ENCODE results near the gene ERGIC1. TPM values are rescaled to one million over a fixed set of nuclear protein-coding genes. Genes with fewer than 3 reads are reported as not detected.

The ERGIC1 gene
- polyA plus RNA-seq, 1 donor = 112 TPM

- H3K36me3 ChIP-seq (ENCODE audit: control insufficient read depth, insufficient read depth, low read length) = peaks cover 64% of the 10 kb centered on the region
These were observed 102.3 kb downstream of the ERGIC1 start for GRCh38 chr5:172936401-172936800.

DNA sequence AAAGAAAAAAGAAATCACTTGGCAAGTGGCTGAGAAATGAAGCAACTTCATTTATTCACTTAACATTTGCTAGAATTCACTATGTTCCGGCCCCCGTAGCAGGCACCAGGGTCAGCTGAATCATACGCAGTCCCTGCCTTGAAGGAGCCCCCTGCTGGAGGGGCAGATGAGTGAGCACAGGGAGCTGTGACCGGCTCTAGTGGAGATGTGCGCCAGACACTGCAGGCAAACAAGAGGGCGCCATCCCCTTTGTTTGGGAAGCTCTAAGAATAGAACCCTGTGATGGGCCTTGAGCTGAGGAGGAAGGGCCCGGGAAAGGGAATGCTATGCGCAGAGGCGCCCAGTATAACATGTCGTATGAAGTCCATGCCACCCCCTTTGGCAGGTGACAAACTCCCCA lies 105.0 kb downstream of the ERGIC1 start:
- no peak for DNase-seq
- H3K27ac ChIP-seq (ENCODE audit: low read length) = no peak overlapping the region
- H3K4me1 ChIP-seq (ENCODE audit: control insufficient read depth, insufficient read depth, low read length) = no peaks in the 10 kb centered on the region
- no peaks in the 10 kb centered on the region for H3K27me3 ChIP-seq (ENCODE audit: control insufficient read depth, insufficient read depth, low read length)
- H3K9me3 ChIP-seq (ENCODE audit: control insufficient read depth, low read depth, low read length) = no peaks in the 10 kb centered on the region
- peaks cover 81% of the 10 kb centered on the region for H3K36me3 ChIP-seq (ENCODE audit: control insufficient read depth, insufficient read depth, low read length)
- no peak overlapping the region for H3K4me3 ChIP-seq (ENCODE audit: low read length)
- WGBS (ENCODE audit: insufficient coverage, low lambda C conversion rate) = no CpG with 5 or more reads among the region's 10 CpGs

More at GRCh38 chr5:172936401-172936800, 102.3 kb downstream of the ERGIC1 start:
- H3K4me1 ChIP-seq (ENCODE audit: control insufficient read depth, insufficient read depth, low read length) = no peaks in the 10 kb centered on the region
- DNase-seq = no peak
- no CpG with 5 or more reads among the region's 5 CpGs for WGBS (ENCODE audit: insufficient coverage, low lambda C conversion rate)
- no peak overlapping the region for H3K4me3 ChIP-seq (ENCODE audit: low read length)
- H3K9me3 ChIP-seq (ENCODE audit: control insufficient read depth, low read depth, low read length) = no peaks in the 10 kb centered on the region
- no peaks in the 10 kb centered on the region for H3K27me3 ChIP-seq (ENCODE audit: control insufficient read depth, insufficient read depth, low read length)
- no peak overlapping the region for H3K27ac ChIP-seq (ENCODE audit: low read length)

GRCh38 chr5:172939611-172940267 lies 105.7 kb downstream of the ERGIC1 start:
- DNase-seq = peak in 1 of 2 donors; percentile 31
- no CpG with 5 or more reads among the region's 16 CpGs for WGBS (ENCODE audit: insufficient coverage, low lambda C conversion rate)
- Histone ChIP-seq H3K27ac (ENCODE audit: low read length) (no peak overlapping the region), H3K9me3 (ENCODE audit: control insufficient read depth, low read depth, low read length) (no peaks in the 10 kb centered on the region), H3K4me1 (ENCODE audit: control insufficient read depth, insufficient read depth, low read length) (no peaks in the 10 kb centered on the region), H3K27me3 (ENCODE audit: control insufficient read depth, insufficient read depth, low read length) (no peaks in the 10 kb centered on the region), H3K36me3 (ENCODE audit: control insufficient read depth, insufficient read depth, low read length) (peaks cover 76% of the 10 kb centered on the region), H3K4me3 (ENCODE audit: low read length) (no peak overlapping the region)

DNA sequence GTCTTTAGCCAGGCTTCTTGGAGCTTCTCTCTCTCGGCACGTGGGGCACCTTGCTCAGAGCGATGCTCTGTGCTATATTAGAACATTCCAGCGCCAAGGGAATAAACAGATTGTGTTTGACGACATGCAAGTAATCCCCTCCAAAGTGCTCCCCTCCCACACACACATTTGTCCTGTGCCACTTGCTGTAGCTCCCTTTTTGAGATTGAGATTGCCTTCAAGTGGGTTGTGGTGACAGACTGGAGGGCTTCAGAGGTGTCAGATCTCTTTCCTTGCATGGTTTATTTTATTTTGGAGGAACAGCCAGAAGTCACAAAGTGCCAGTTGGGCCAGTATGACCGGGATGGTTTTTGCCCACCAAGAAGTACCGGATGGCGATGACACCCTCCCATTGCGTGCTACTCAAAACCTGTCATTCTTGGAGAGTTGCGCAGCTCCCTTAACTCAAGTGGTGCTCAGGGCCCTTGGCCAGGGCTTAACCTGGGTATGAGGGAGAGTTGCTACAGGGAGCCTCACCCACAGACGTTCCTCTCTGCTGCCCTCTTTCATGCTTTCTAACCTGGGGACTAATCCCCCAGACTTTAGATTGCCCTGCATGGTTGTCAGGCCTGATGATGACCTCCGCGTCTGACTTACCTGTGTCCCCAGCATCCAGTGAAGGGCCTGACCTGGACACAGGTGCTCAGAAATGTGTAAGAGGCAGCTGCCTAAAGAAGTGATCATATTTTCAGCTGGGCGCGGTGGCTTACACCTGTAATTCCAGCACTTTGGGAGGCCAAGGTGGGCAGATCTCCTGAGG lies 106.4 kb downstream of the ERGIC1 start:
- peaks cover 72% of the 10 kb centered on the region for H3K36me3 ChIP-seq (ENCODE audit: control insufficient read depth, insufficient read depth, low read length)
- H3K4me3 ChIP-seq (ENCODE audit: low read length) = no peak overlapping the region
- no peak for DNase-seq
- H3K27ac ChIP-seq (ENCODE audit: low read length) = no peak overlapping the region
- H3K4me1 ChIP-seq (ENCODE audit: control insufficient read depth, insufficient read depth, low read length) = no peaks in the 10 kb centered on the region
- H3K9me3 ChIP-seq (ENCODE audit: control insufficient read depth, low read depth, low read length) = no peaks in the 10 kb centered on the region
- 75% methylated on average over 2 of the region's 15 CpGs for WGBS (ENCODE audit: insufficient coverage, low lambda C conversion rate)
- H3K27me3 ChIP-seq (ENCODE audit: control insufficient read depth, insufficient read depth, low read length) = no peaks in the 10 kb centered on the region

DNA sequence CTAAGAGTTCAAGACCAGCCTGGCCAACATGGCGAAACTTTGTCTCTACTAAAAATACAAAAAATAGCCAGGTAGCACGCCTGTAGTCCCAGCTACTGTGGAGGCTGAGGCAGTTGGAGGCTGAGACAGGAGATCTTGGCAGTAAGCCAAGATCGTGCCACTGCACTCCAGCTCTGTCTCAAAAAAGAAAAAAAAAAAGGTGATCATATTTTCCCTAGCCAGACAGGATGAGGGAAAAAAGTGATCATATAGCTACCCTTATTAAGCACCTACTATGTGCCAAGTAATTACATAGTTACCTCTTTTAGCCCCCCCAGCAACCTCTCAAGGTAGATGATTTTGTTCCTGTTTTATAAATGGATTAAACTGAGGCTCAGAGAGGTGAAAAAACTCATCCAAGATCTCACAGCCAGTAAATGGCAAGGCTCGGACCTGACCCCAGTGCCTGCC lies 107.0 kb downstream of the ERGIC1 start:
- no peak overlapping the region for H3K4me3 ChIP-seq (ENCODE audit: low read length)
- DNase-seq = no peak
- H3K9me3 ChIP-seq (ENCODE audit: control insufficient read depth, low read depth, low read length) = no peaks in the 10 kb centered on the region
- H3K27ac ChIP-seq (ENCODE audit: low read length) = no peak overlapping the region
- no peaks in the 10 kb centered on the region for H3K27me3 ChIP-seq (ENCODE audit: control insufficient read depth, insufficient read depth, low read length)
- H3K36me3 ChIP-seq (ENCODE audit: control insufficient read depth, insufficient read depth, low read length) = peaks cover 71% of the 10 kb centered on the region
- no peaks in the 10 kb centered on the region for H3K4me1 ChIP-seq (ENCODE audit: control insufficient read depth, insufficient read depth, low read length)
- WGBS (ENCODE audit: insufficient coverage, low lambda C conversion rate) = 43% methylated on average over 1 of the region's 4 CpGs

- H3K4me1 ChIP-seq (ENCODE audit: control insufficient read depth, insufficient read depth, low read length) = no peaks in the 10 kb centered on the region
- no peaks in the 10 kb centered on the region for H3K27me3 ChIP-seq (ENCODE audit: control insufficient read depth, insufficient read depth, low read length)
- no peak overlapping the region for H3K27ac ChIP-seq (ENCODE audit: low read length)
- H3K4me3 ChIP-seq (ENCODE audit: low read length) = no peak overlapping the region
- peaks cover 71% of the 10 kb centered on the region for H3K36me3 ChIP-seq (ENCODE audit: control insufficient read depth, insufficient read depth, low read length)
- H3K9me3 ChIP-seq (ENCODE audit: control insufficient read depth, low read depth, low read length) = no peaks in the 10 kb centered on the region
- no peak for DNase-seq
- WGBS (ENCODE audit: insufficient coverage, low lambda C conversion rate) = no CpG with 5 or more reads among the region's 11 CpGs
These were observed 108.5 kb downstream of the ERGIC1 start for GRCh38 chr5:172942556-172942955.

- Histone ChIP-seq H3K27me3 (ENCODE audit: control insufficient read depth, insufficient read depth, low read length) (no peaks in the 10 kb centered on the region), H3K36me3 (ENCODE audit: control insufficient read depth, insufficient read depth, low read length) (peaks cover 70% of the 10 kb centered on the region), H3K4me3 (ENCODE audit: low read length) (no peak overlapping the region), H3K4me1 (ENCODE audit: control insufficient read depth, insufficient read depth, low read length) (no peaks in the 10 kb centered on the region), H3K9me3 (ENCODE audit: control insufficient read depth, low read depth, low read length) (no peaks in the 10 kb centered on the region), H3K27ac (ENCODE audit: low read length) (no peak overlapping the region)
- WGBS (ENCODE audit: insufficient coverage, low lambda C conversion rate) = 50% methylated on average over 2 of the region's 18 CpGs
- DNase-seq = peak in 1 of 2 donors; percentile 20
These were observed 109.3 kb downstream of the ERGIC1 start for GRCh38 chr5:172943283-172943841.

DNA sequence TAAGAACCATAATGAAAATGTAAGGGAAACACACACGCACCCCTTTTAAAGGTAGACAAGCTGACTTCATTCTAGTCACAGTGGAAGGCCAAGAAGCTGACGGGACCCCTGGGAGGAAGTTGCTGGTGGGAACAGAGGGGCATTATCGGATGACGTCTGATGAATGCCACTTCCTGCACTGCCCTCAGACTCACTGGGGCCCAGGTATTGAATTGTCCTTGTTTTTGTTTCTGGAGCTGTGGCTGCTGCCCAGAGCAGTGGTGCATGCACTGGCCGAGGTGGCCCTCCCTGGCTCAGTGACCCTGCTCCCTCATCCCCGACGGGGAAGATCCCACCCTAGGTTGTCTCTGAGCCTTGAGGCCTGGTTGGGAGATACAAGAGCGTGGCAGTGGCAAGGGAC lies 109.9 kb downstream of the ERGIC1 start:
- Histone ChIP-seq H3K9me3 (ENCODE audit: control insufficient read depth, low read depth, low read length) (no peaks in the 10 kb centered on the region), H3K27me3 (ENCODE audit: control insufficient read depth, insufficient read depth, low read length) (no peaks in the 10 kb centered on the region), H3K4me3 (ENCODE audit: low read length) (no peak overlapping the region), H3K4me1 (ENCODE audit: control insufficient read depth, insufficient read depth, low read length) (no peaks in the 10 kb centered on the region), H3K27ac (ENCODE audit: low read length) (no peak overlapping the region), H3K36me3 (ENCODE audit: control insufficient read depth, insufficient read depth, low read length) (peaks cover 71% of the 10 kb centered on the region)
- DNase-seq = no peak
- WGBS (ENCODE audit: insufficient coverage, low lambda C conversion rate) = no CpG with 5 or more reads among the region's 8 CpGs

- WGBS (ENCODE audit: insufficient coverage, low lambda C conversion rate) = no CpG with 5 or more reads among the region's 6 CpGs
- no peak for DNase-seq
- no peak overlapping the region for H3K4me3 ChIP-seq (ENCODE audit: low read length)
- H3K36me3 ChIP-seq (ENCODE audit: control insufficient read depth, insufficient read depth, low read length) = peaks cover 66% of the 10 kb centered on the region
- H3K4me1 ChIP-seq (ENCODE audit: control insufficient read depth, insufficient read depth, low read length) = no peaks in the 10 kb centered on the region
- no peaks in the 10 kb centered on the region for H3K9me3 ChIP-seq (ENCODE audit: control insufficient read depth, low read depth, low read length)
- H3K27me3 ChIP-seq (ENCODE audit: control insufficient read depth, insufficient read depth, low read length) = no peaks in the 10 kb centered on the region
- no peak overlapping the region for H3K27ac ChIP-seq (ENCODE audit: low read length)
These were observed 110.7 kb downstream of the ERGIC1 start for GRCh38 chr5:172944741-172945140.

DNA sequence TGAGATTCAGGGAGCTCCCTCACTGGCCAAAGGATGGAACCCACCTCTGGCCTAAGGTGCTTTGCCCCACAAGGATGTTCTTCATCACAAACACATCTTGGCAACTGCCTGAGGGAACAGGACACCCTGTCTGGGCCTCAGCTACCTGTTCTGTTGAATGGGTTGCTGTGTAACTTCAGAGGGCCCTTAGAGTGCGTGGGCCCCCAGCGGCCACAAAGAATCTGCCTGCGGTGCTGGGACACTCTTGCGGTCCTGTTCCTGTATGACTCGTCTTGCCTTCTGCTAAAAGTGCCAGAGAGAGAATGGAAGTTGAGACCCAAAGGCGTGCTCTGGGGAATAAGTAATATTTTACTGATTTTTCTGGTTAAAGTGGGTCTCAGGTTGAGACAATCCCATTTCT lies 111.1 kb downstream of the ERGIC1 start:
- no peak for DNase-seq
- H3K36me3 ChIP-seq (ENCODE audit: control insufficient read depth, insufficient read depth, low read length) = peaks cover 66% of the 10 kb centered on the region
- H3K4me1 ChIP-seq (ENCODE audit: control insufficient read depth, insufficient read depth, low read length) = no peaks in the 10 kb centered on the region
- no peak overlapping the region for H3K4me3 ChIP-seq (ENCODE audit: low read length)
- H3K9me3 ChIP-seq (ENCODE audit: control insufficient read depth, low read depth, low read length) = no peaks in the 10 kb centered on the region
- no peak overlapping the region for H3K27ac ChIP-seq (ENCODE audit: low read length)
- no CpG with 5 or more reads among the region's 6 CpGs for WGBS (ENCODE audit: insufficient coverage, low lambda C conversion rate)
- no peaks in the 10 kb centered on the region for H3K27me3 ChIP-seq (ENCODE audit: control insufficient read depth, insufficient read depth, low read length)

Measured in large intestine (tissue), 3 donors.